ENCODE results near the gene TTC28.
"Not testable (repeated sequence)": the region's sequence is repeated elsewhere in the genome, so short reads cannot be mapped to it uniquely, and the experiment has no call there.

TTC28 gene

DNA sequence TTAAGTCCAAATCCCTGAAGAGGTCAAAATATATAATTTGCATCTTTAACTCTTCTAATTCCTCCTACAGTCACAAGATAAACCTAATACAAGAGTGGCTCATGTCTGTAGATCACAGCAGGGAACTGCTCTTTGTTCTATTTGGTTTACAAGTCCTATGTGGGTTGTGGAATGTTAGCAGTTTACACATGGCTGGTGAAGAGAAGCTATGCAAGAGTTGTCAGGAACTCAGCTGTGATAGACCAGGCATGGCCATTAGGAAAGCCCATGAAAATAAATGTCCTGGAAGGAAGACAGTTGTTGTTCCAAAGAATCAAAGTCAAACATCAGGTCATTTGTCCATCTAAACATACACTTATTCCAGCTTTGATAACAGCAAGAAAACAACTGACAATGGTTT is 448.2 kb downstream of the TTC28 start:
- no peak for DNase-seq (ENCODE audit: low read depth in 2 of 2)

DNA sequence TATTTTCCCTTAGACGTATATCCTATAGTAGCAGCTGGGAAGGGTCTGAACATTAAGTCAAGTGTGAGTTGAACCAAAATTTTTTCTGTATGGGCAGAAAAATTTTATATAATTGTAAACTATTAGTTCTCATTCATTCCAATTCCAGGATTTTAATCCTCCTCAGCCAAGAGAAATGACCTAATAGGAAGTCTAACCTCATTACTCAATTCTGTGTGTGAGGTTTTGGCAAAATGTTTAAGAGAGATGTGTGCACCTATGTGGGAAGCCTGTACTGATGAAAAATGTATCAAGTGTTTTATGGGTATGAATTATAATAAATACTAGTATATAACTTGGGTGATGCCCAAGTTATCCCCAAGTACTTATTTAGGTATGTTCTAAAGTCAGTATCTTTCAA is 449.0 kb downstream of the TTC28 start:
- no peak for DNase-seq (ENCODE audit: low read depth in 2 of 2)

DNA sequence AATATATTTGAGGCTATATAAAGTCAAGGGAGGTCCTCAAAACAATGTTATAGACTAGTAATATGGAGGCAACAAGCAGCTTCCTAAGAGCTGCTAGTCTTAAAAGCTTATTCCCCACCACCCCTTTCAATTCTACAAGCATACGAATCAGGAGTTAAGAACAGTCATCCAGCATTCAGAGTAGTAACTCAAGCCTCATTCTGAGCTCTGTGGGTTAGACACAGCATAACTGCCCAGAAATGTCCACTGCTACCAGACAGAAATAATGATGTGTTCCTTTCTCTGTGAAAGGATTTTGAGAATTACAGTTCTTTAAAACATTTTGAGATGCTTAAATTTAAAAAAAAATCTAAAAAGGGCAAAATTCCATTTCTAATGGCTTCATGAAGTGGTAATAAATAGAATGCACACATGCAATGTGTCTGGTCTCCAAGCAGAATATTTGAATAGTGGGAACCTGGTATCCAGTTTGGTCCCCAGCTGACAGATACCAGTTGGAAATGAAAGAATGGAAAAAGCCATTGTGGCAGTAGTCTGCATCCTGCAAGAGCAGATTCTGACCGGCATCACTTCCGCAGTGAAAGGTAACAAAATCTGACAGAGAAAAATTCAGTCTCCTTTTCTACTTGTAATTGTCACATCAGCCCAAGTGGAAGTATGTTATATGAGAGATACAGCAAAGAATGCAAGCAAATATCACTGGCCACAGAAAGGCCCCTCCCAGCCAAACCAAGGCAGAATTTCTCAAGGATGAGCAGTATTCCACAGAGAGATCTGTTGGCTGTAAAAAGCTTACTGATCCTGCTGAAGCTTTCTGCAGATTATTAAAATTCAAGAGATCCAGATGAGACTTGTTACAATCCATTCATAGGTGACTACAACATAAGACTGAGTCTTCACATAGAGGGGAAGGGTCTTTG is 449.8 kb downstream of the TTC28 start:
- no peak for DNase-seq (ENCODE audit: low read depth in 2 of 2)

DNA sequence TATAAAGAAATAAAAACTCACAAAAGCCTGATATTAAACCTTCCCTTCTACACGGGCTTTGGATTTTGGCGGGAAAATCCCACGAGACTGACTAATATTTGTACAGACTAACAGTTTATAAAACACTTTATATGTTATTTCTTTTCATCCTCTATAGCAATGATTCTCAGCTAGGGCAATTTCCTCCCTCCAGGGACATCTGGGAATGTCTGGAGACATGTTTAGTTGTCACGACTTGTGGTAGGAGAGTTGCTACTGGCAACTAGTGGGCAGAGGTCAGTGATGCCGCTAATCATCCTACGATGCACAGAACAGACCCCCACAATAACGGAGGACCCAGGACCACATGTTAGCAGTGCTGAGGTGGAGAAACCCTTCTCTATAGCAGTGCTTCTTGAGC is 455.8 kb downstream of the TTC28 start:
- DNase-seq (ENCODE audit: low read depth in 2 of 2): no peak

GRCh38 chr22:28222976-28223745 is 456.5 kb downstream of the TTC28 start:
- no peak for DNase-seq (ENCODE audit: low read depth in 2 of 2)

GRCh38 chr22:28222571-28222970 is 457.1 kb downstream of the TTC28 start:
- DNase-seq (ENCODE audit: low read depth in 2 of 2): no peak

- DNase-seq (ENCODE audit: low read depth in 2 of 2): no peak
These were observed 457.6 kb downstream of the TTC28 start for GRCh38 chr22:28222052-28222451.

GRCh38 chr22:28220626-28221363 is 458.8 kb downstream of the TTC28 start:
- DNase-seq (ENCODE audit: low read depth in 2 of 2): no peak

DNA sequence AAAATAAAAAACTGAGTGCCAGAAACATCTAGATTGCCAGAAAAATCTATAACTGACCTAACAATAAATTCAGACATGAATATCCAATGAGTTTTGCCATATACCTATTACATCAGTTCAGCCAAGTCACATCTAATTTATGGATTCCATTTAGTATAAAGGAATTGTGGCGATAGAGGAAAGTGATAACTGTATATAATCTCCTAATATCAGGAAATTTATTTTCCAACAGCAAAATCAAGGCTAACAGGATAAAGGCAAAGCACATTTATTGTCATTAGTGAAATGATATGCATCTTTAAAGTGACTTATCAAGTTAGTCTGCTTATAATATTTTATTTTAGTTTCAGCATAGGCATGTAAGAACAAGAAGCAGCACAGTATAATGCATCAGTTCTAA is 462.4 kb downstream of the TTC28 start:
- no peak for DNase-seq (ENCODE audit: low read depth in 2 of 2)

- DNase-seq (ENCODE audit: low read depth in 2 of 2): not testable (repeated sequence)
These were observed 464.9 kb downstream of the TTC28 start for GRCh38 chr22:28214750-28215149.

- not testable (repeated sequence) for DNase-seq (ENCODE audit: low read depth in 2 of 2)
These were observed 470.2 kb downstream of the TTC28 start for GRCh38 chr22:28209457-28209856.

- DNase-seq (ENCODE audit: low read depth in 2 of 2): no peak
These were observed 470.9 kb downstream of the TTC28 start for GRCh38 chr22:28208787-28209186.

- DNase-seq (ENCODE audit: low read depth in 2 of 2): no peak
These were observed 471.6 kb downstream of the TTC28 start for GRCh38 chr22:28208036-28208435.

DNA sequence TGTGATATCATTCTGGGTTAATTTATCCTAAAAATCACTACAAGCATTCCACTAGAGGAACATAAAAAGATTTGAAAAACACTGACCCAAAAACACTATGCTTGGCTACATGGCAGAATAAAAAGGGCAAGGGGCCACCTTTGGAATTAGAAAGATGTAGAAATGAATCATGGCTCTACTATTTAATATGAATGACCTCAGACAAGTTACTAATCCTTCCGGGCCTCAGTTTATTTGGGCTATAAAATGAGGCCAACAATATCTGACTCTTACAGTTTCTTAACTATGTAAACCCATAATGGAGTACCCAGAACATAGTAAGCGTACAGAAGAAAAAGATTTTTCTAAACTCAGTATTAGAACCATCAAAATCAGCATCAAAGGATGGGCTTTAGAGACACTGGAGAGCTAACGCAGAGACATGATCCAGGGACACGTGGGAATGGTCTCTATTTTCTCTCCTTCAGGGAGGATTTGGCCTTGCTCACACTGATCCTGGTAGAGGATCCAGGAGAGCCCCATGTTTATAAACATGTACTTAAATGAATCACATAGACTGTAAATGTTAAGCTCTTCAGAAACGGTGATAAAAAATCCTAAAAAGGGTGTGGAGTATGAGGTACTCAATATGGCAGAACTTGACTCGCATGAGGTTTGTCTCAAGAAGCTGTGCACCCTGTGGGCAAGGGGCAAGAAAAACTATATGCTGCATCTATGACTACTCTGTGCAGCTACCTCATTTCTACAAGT is 472.2 kb downstream of the TTC28 start:
- DNase-seq (ENCODE audit: low read depth in 2 of 2): no peak

DNA sequence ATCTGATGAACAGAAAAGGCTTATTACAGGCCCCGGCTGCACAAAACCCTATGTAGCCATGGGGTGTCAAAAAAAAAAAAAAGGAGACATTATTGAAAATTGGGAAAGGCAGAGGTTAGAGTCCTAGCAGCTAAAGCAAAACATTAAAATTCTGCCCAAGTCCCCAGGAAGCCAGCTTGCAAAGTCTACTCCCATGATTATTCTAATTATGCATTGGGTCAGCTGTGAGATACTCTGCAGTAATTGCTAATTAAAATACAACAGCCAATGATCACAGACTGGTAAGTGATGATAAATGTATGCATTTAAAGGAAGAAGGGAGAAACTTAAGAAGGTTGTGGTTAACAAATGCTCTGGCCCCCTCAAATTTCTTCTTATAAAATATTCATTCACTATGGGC is 473.7 kb downstream of the TTC28 start:
- no peak for DNase-seq (ENCODE audit: low read depth in 2 of 2)

DNA sequence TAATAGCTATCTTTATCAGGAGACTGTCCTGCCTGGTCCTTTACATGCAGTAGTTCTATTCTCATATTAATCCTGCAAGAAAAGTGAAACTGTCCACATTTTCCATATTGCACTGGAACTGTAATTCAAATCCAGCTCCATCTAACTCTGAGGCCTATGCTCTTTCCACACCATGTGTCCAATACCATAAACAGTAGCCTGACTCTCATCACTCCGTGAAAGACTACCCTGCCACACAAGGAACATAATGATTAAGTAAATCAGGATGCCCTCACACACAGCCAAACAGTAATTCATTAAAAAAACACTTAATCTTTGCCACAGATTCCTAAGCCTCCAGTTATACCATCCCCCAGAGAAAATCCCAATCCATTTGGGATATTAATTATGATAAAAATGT is 475.3 kb downstream of the TTC28 start:
- no peak for DNase-seq (ENCODE audit: low read depth in 2 of 2)

- no peak for DNase-seq (ENCODE audit: low read depth in 2 of 2)
These were observed 476.4 kb downstream of the TTC28 start for GRCh38 chr22:28203286-28203685.

DNA sequence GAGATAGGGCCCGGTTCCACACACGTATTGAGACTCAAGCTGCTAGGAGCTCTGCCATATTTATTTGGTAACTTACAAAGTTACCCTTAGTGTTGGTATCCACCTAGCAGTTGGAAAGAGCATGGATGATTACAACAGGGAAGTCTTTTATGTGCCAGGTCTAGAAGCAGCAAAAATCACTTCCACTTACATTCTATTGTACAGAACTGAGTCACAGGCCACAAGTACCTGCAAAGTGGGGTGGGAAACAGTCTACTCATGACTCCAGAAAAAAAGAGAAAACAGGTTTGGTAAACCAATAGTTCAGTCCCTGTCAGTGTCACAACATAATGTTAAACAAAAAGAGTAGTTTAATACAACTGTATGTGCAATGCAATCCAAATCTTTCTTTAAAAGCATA is 480.9 kb downstream of the TTC28 start:
- DNase-seq (ENCODE audit: low read depth in 2 of 2): no peak

DNA sequence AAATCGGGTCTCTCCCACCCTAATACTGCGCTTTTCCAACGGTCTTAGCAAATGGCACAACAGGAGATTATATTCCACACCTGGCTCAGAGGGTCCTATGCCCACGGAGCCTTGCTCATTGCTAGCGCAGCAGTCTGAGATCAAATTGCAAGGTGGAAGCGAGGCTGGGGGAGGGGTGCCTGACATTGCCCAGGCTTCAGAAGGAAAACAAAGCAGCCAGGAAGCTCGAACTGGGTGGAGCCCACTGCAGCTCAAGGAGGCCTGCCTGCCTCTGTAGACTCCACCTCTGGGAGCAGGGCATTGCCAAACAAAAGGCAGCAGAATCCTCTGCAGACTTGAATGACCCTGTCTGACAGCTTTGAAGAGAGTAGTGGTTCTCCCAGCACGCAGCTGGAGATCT is 488.1 kb downstream of the TTC28 start:
- not testable (repeated sequence) for DNase-seq (ENCODE audit: low read depth in 2 of 2)

GRCh38 chr22:28188178-28188879 is 491.3 kb downstream of the TTC28 start:
- no peak for DNase-seq (ENCODE audit: low read depth in 2 of 2)

GRCh38 chr22:28187612-28188011 is 492.0 kb downstream of the TTC28 start:
- DNase-seq (ENCODE audit: low read depth in 2 of 2): no peak

Data from activated CD8-positive, alpha-beta memory T cell treated with anti-CD3 and anti-CD28 coated beads for 4 hours (primary cell).